Heart left ventricle (tissue), 16 donors: Measurements from ENCODE around the gene SGPL1. TPM values are rescaled to one million over a fixed set of nuclear protein-coding genes. Genes with fewer than 3 reads are reported as not detected.

Experiments
- ATAC-seq, 4 donors: fragments of 200-7000 bp; cut with Tn5 transposase; one replicate each; pipeline ENCODE4 v1.9.1; 2020 to 2022; ENCODE audit warnings: moderate library complexity in 4 of 4, mild to moderate bottlenecking in 3 of 4, moderate number of reproducible peaks in 1 of 4
- DNase-seq, 5 donors: peaks; one replicate each; pipeline ENCODE4 v3.0.0-alpha.2; 2020
- H3K27ac ChIP-seq, 12 donors: fragments of 200-600 bp; sonication (generic) in 4 of 12; one replicate each; pipeline versions ENCODE4 v1.5.0 to v1.8.0; 2016 to 2022; ENCODE audit warnings: mild to moderate bottlenecking in 2 of 12
- H3K27me3 ChIP-seq, 9 donors: fragments of 200-600 bp; sonication (generic) in 2 of 9; one replicate each; pipeline versions ENCODE4 v1.5.1 to v1.8.0; 2016 to 2022; ENCODE audit warnings: mild to moderate bottlenecking in 3 of 9
- H3K36me3 ChIP-seq, 9 donors: fragments of 200-600 bp; sonication (generic) in 2 of 9; one replicate each; pipeline versions ENCODE4 v1.5.0 to v1.8.0; 2018 to 2022; ENCODE audit warnings: mild to moderate bottlenecking in 2 of 9
- H3K4me1 ChIP-seq, 12 donors: fragments of 200-600 bp; sonication (generic) in 4 of 12; one replicate each; pipeline versions ENCODE4 v1.5.0 to v1.8.0; 2016 to 2022; ENCODE audit warnings: mild to moderate bottlenecking in 3 of 12
- H3K4me3 ChIP-seq, 12 donors: fragments of 200-600 bp; sonication (generic) in 4 of 12; one replicate each; pipeline versions ENCODE4 v1.5.0 to v1.8.0; 2017 to 2022; ENCODE audit warnings: mild to moderate bottlenecking in 9 of 12, moderate library complexity in 4 of 12
- H3K9me3 ChIP-seq, 12 donors: fragments of 200-600 bp; sonication (generic) in 4 of 12; one replicate each; pipeline versions ENCODE4 v1.5.0 to v1.8.0; 2016 to 2022; ENCODE audit warnings: mild to moderate bottlenecking in 1 of 12
- POLR2A ChIP-seq, 2 donors: fragments of 450-650 bp; IDR thresholded peaks; one replicate each; pipeline ENCODE4 v1.6.1; 2017; ENCODE audit warnings: antibody characterized with exemption in 2 of 2, mild to moderate bottlenecking in 2 of 2, moderate library complexity in 2 of 2
- WGBS, 4 donors: extraction: QIAGEN DNeasy Blood & Tissue Kit in 2 of 4; methylation state at CpG; one replicate each; pipeline versions ENCODE4 v1.1.5 to v1.1.7; 2013 to 2018; 5-methylcytosine and 5-hydroxymethylcytosine counted together
- intact Hi-C, 10 donors: fragments of 100-400 bp; cut with DNase I; formaldehyde crosslinking; loops; one replicate each; pipeline versions ENCODE4 v1.11.1 to v1.14.2; 2022
- polyA plus RNA-seq, 2 donors: library from polyadenylated mRNA; stranded (reverse); fragments of 200-250 nt; gene quantifications; one replicate each; pipeline ENCODE4 v1.2.3, GENCODE V29; 2013
- total RNA-seq, 9 donors: library from RNA; depleted of rRNA in 2 of 9; stranded (reverse); fragments of >200 nt in 2 of 9; fragmentation: NEBNext Ultra II Directional in 3 of 9; extraction: Animal tissue kit (Norgen Biotek cat#: 25700) in 3 of 9; gene quantifications; one replicate each; pipeline versions ENCODE4 v1.1.0 to v1.2.4, GENCODE V29; 2016 to 2023
- TF ChIP-seq, protein P1 (sequence below), 12 donors: fragments of 200-600 bp; sonication (generic) in 4 of 12; IDR thresholded peaks; one replicate each; pipeline versions ENCODE4 v1.5.0 to v1.8.0; 2018 to 2022; ENCODE audit warnings: antibody characterized with exemption in 12 of 12, mild to moderate bottlenecking in 5 of 12
- donor health status: ischemic (EF 13 %, LVEDD 7.1; RV severe dilation, severe dysfunction).
- donor health status: healthy with polysubstance abuse.
- donor health status: DM: no; HTN: yes; CAD: no.
- donor health status: DM: no; HTN: no; CAD: no.
- donor health status: ischemic (EF 25% LVEDD 6.9; RV normal size, moderate dysfunction).
- donor health status: ischemic (EF 25% LVEDD 5.7; RV mildly dilated, moderate dysfunction).
- donor health status: healthy.
- donor health status: DM: yes; HTN: yes; CAD: no.
- donor health status: ischemic (EF 35%, LVEDD 5.7; RV mildly dilated, moderate dysfunction).
- donor health status: nonischemic (EF 11% LVEDD 7.7; RV severe dilation, severe dysfunction).
- donor health status: DM: yes; HTN: yes; CAD: no.
- donor health status: PGD.
- donor health status: ischemic (EF 29% LVEDD 5.4; RV normal size, mild dysfunction).
- donor health status: nonischemic (EF 23%, LVEDD 6.1; RV moderate dilation, normal function).

The SGPL1 gene
- total and polyA plus RNA-seq, 11 donors: 2.9 to 32.3 (median 11.4) TPM

DNA sequence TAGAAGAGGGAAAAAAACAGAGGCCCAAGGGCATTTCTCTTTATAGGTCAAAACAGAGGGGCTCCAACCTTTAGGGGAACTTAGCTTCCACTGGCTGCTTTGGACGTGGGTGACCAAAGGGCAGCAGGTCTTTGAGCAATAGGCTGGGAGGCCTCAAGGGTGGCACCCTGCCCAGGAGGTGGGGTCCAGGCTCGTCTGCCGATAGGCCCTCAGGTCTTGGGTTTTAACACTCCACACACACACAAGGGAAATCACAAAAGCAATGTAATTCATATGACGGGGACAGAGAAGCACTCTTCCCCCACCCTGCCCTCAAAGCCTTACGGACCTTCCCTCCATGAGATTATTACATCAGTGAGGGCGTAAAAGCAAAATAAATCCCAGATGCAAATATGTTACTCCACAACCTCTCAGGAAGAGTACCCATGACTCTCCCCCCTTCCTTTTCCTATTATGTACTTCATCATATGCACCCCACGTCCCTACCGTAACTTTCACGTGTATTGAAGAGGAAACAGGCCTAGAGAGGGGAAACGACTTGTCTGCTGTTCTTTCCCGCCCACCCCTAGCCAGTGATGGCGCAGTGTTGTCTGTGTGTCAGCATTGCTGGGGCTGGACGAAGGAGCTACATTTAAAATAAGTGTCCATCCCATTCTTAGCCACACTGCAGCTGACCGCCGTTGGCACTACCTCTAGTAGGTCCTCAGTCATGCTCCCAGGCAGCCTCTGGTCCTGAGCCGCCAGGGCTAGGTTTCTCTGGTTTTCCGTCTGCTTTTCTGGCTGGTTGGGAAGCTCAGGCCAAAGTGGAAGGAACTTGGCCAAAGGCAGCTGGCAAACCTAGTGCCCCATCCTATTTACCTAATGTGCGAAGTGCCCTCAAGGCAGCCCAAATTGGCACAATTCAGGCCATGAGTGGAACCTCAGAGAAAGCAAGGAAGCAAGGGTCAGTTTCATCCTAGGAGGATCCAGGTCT is 70.5 kb downstream of the SGPL1 start:
- Histone ChIP-seq H3K27ac (peak overlapping the region in 1 of 12 donors; percentile 93), H3K9me3 (no peaks in the 10 kb centered on the region), H3K27me3 (no peaks in the 10 kb centered on the region), H3K4me1 (peaks cover 0 to 39% (median 18%) of the 10 kb centered on the region in 12 donors), H3K4me3 (no peak overlapping the region), H3K36me3 (peaks cover 0 to 44% (median 42%) of the 10 kb centered on the region in 9 donors)
- intact Hi-C loops: loop anchor here in 4 of 10 donors (10.0 kb wide), 2 partner anchors 411 to 421 kb away; partner anchors contain the start of gene PALD1 (in 1 of the 4)
- no peak for TF ChIP-seq POLR2A (IDR thresholded peaks at IDR 0.05)
- TF ChIP-seq, protein P1, sequence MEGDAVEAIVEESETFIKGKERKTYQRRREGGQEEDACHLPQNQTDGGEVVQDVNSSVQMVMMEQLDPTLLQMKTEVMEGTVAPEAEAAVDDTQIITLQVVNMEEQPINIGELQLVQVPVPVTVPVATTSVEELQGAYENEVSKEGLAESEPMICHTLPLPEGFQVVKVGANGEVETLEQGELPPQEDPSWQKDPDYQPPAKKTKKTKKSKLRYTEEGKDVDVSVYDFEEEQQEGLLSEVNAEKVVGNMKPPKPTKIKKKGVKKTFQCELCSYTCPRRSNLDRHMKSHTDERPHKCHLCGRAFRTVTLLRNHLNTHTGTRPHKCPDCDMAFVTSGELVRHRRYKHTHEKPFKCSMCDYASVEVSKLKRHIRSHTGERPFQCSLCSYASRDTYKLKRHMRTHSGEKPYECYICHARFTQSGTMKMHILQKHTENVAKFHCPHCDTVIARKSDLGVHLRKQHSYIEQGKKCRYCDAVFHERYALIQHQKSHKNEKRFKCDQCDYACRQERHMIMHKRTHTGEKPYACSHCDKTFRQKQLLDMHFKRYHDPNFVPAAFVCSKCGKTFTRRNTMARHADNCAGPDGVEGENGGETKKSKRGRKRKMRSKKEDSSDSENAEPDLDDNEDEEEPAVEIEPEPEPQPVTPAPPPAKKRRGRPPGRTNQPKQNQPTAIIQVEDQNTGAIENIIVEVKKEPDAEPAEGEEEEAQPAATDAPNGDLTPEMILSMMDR (IDR thresholded peaks at IDR 0.05): no peak
- DNase-seq (no peak), ATAC-seq (no peak)
- 74 to 80% (median 79%) methylated on average over 18 of the region's 18 CpGs for WGBS, 4 donors

DNA sequence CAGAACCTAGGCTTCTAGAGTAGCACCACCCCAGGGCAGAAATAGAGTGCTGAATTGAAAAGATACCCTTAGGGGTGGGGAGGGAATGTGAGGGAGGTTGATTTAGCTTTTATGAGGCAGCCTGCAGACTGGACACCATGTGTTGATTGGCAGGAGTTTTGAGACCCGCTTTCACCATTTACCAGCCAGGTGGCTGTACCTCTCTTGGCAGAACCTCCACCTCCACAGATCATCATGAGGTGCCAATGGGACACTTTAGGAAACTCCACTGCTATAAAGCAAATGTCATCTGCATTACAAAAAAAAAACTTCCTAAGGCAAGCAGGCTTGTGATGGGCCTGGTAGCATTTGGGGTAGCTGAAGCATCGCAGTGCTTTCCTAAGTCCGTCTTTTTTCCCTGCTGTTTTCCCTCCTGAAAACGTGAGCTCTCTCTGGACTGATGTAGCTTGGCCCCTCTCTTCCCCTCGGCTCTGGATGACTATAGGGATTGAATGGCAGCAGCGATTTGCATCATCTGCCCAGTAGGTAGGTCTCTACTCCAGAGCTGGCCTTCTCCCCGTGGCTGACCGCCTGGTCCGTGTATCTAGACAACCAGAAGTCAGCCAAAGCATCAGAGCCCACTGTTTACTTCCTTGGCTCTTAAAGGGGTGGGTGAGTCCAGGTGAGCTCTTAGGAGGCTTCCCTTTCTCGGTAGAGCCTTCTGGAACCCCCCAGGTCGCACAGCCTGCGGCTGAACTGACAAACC is 71.3 kb downstream of the SGPL1 start:
- WGBS, 4 donors: 78 to 89% (median 81%) methylated on average over 9 to 12 of the region's 12 CpGs
- Histone ChIP-seq H3K9me3 (no peaks in the 10 kb centered on the region), H3K4me3 (peak overlapping the region in 9 of 12 donors; percentile 71 to 90 (median 82)), H3K4me1 (peaks cover 0 to 46% (median 21%) of the 10 kb centered on the region in 12 donors), H3K27ac (peak overlapping the region in 11 of 12 donors; percentile 91 to 96 (median 94)), H3K27me3 (no peaks in the 10 kb centered on the region), H3K36me3 (peaks cover 0 to 37% (median 34%) of the 10 kb centered on the region in 9 donors)
- TF ChIP-seq, protein P1 (IDR thresholded peaks at IDR 0.05): no peak
- no peak for TF ChIP-seq POLR2A (IDR thresholded peaks at IDR 0.05)
- intact Hi-C loops: loop anchor here in 4 of 10 donors (10.0 kb wide), 2 partner anchors 412 to 422 kb away; partner anchors contain the start of gene PALD1 (in 1 of the 4)
- no peak for DNase-seq
- ATAC-seq: no peak

DNA sequence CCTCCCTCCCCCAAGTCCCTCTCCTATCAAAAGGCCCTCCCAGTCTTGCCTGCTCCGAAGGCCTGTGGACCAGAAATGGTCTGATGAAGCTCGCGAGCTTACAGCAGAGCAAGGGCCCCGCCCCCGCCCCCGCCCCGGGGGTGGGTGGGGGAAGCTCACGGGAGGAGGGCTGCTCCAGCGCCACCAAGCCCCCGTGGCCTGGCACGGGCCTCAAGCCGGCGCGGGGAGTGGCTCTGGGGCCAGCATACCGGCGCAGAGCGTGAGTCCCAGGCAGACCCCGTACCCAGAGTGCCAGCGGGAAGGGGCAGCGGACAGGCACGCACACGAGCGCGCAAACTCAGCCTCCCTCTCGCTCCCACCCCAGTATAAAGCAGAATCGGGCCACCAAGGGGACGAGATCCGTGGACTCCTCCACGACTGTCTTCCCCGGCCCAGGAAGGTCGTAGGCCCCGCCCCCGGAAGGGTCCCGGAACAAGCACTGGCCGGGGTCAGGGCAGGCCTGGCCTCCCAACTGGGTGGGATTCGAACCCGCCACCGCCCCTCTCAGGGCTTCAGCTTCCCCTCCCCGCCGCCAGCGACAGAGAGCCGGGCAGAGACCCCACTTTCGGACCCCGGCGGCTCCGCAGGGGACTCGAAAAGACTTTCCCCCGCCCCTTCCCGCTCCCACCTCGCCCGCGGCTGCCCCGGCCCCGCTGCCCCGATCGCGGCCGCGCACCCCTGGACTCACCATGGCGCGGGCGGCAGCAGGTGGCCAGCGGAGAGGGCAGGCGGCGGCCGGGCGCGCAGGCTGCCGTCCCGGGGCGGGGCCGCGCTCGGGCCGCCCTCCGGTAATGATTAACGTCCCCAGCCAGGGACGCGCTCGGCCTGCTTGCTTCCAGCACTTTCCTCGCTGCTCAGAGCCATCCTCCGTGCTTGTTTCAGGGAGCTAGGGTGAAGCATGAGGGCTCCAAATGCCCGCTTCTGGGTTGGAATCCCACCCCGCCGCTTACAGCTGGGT is 72.4 kb downstream of the SGPL1 start, which contains the start of gene PCBD1:
Gene PCBD1 (minus strand): TSS at position 762 of the 997 bp plus-strand sequence. CDS start 32 bp downstream, at position 730.
- H3K27ac ChIP-seq: peak within 1 kb of the TSS; percentile 84 to 96 (median 94)
- TF ChIP-seq POLR2A (IDR thresholded peaks at IDR 0.05): peak in 1 of 2 donors; percentile 55
- TF ChIP-seq, protein P1 (IDR thresholded peaks at IDR 0.05): peak in 1 of 12 donors; percentile 4
- H3K4me1 ChIP-seq: peaks cover 0 to 46% (median 21%) of the 10 kb centered on the region in 12 donors
- H3K4me3 ChIP-seq: peak within 1 kb of the TSS; percentile 66 to 96 (median 82)
- peaks cover 0 to 27% (median 24%) of the 10 kb centered on the region in 9 donors for H3K36me3 ChIP-seq
- peak; percentile 72 to 85 (median 81) for DNase-seq
- 1% methylated on average over 34 to 85 of the region's 85 CpGs for WGBS, 4 donors
- ATAC-seq: peak; percentile 55 to 86 (median 80)
- no peaks in the 10 kb centered on the region for H3K9me3 ChIP-seq
- H3K27me3 ChIP-seq: no peaks in the 10 kb centered on the region
- intact Hi-C loops: loop anchor here in 4 of 10 donors (10.0 kb wide), 2 partner anchors 413 to 423 kb away; partner anchors contain the start of gene PALD1 (in 1 of the 4)
